Trophoblast cell (in vitro differentiated cells and primary cell): ENCODE results near the gene GGPS1.
A peak's percentile ranks its signal among the peaks of the same experiment; 100 is the strongest.

ENCODE experiments used
- DNase-seq, 2 donors: peaks; one replicate each; pipeline ENCODE4 v3.0.0-alpha.2; 2016
- H2AFZ ChIP-seq: 2 replicates; pipeline ENCODE4 v1.6.1; 2013; ENCODE audit warnings: low read length, moderate library complexity, mild to moderate bottlenecking; ENCODE audit not compliant: insufficient read depth, poor library complexity
- H2AK5ac ChIP-seq: 2 replicates; pipeline ENCODE4 v1.6.1; 2013; ENCODE audit warnings: mild to moderate bottlenecking, low read length
- H2BK120ac ChIP-seq: 2 replicates; pipeline ENCODE4 v1.6.1; 2013; ENCODE audit warnings: low read length, mild to moderate bottlenecking, moderate library complexity; ENCODE audit not compliant: insufficient read depth, poor library complexity
- H2BK12ac ChIP-seq: 2 replicates; pipeline ENCODE4 v1.6.1; 2013; ENCODE audit warnings: mild to moderate bottlenecking, low read length, moderate library complexity
- H2BK5ac ChIP-seq: 2 replicates; pipeline ENCODE4 v1.6.1; 2013; ENCODE audit warnings: low read length, low read depth, moderate library complexity, mild to moderate bottlenecking; ENCODE audit not compliant: poor library complexity
- H3K14ac ChIP-seq: 2 replicates; pipeline ENCODE4 v1.6.1; 2013; ENCODE audit warnings: mild to moderate bottlenecking, low read length
- H3K18ac ChIP-seq: 2 replicates; pipeline ENCODE4 v1.6.1; 2013; ENCODE audit warnings: mild to moderate bottlenecking, low read length
- H3K23ac ChIP-seq: 2 replicates; pipeline ENCODE4 v1.6.1; 2013; ENCODE audit warnings: low read length
- H3K27ac ChIP-seq: 2 replicates; pipeline ENCODE4 v1.5.1; 2013; ENCODE audit warnings: low read depth, mild to moderate bottlenecking, inconsistent platforms, low read length, moderate library complexity
- H3K27me3 ChIP-seq: 2 replicates; pipeline ENCODE4 v1.6.1; 2013; ENCODE audit warnings: inconsistent platforms, mild to moderate bottlenecking, low read length, moderate library complexity; ENCODE audit not compliant: insufficient read depth
- H3K36me3 ChIP-seq, 2 experiments: 1 replicate in 1 of 2; 2 replicates in 1 of 2; pipeline ENCODE4 v1.6.1; 2013; ENCODE audit warnings: low read length in 2 of 2, mild to moderate bottlenecking in 2 of 2, moderate library complexity in 1 of 2; ENCODE audit not compliant: insufficient read depth in 2 of 2, control insufficient read depth in 1 of 2
- H3K4ac ChIP-seq: 2 replicates; pipeline ENCODE4 v1.6.1; 2013; ENCODE audit warnings: low read depth, mild to moderate bottlenecking, low read length, moderate library complexity
- H3K4me1 ChIP-seq, 2 experiments: 1 replicate in 1 of 2; 2 replicates in 1 of 2; pipeline ENCODE4 v1.6.1; 2013; ENCODE audit warnings: low read length in 2 of 2, mild to moderate bottlenecking in 2 of 2, moderate library complexity in 1 of 2; ENCODE audit not compliant: insufficient read depth in 2 of 2, control insufficient read depth in 1 of 2
- H3K4me2 ChIP-seq: 2 replicates; pipeline ENCODE4 v1.6.1; 2013; ENCODE audit warnings: inconsistent platforms, mild to moderate bottlenecking, low read length, moderate library complexity
- H3K4me3 ChIP-seq: 2 replicates; pipeline ENCODE4 v1.5.1; 2013; ENCODE audit warnings: mild to moderate bottlenecking, low read depth, low read length, inconsistent platforms
- H3K79me1 ChIP-seq: one replicate; pipeline ENCODE4 v1.6.1; 2013; ENCODE audit warnings: low read length
- H3K79me2 ChIP-seq: 2 replicates; pipeline ENCODE4 v1.6.1; 2013; ENCODE audit warnings: low read length, mild to moderate bottlenecking; ENCODE audit not compliant: control insufficient read depth, insufficient read depth, poor library complexity
- H3K9ac ChIP-seq: 2 replicates; pipeline ENCODE4 v1.6.1; 2013; ENCODE audit warnings: mild to moderate bottlenecking, low read length
- H3K9me3 ChIP-seq: 2 replicates; pipeline ENCODE4 v1.6.1; 2013; ENCODE audit warnings: low read depth, mild to moderate bottlenecking, control low read depth, inconsistent platforms, low read length; ENCODE audit not compliant: insufficient read depth
- H4K12ac ChIP-seq: 2 replicates; pipeline ENCODE4 v1.6.1; 2013; ENCODE audit warnings: low read depth, mild to moderate bottlenecking, low read length, moderate library complexity
- H4K8ac ChIP-seq: 2 replicates; pipeline ENCODE4 v1.6.1; 2013; ENCODE audit warnings: low read depth, mild to moderate bottlenecking, low read length, moderate library complexity
- H4K91ac ChIP-seq: one replicate; pipeline ENCODE4 v1.6.1; 2013; ENCODE audit warnings: low read depth, mild to moderate bottlenecking, low read length, moderate library complexity
- WGBS: extraction: QIAGEN DNeasy Blood & Tissue Kit; methylation state at CpG from one replicate; pipeline ENCODE4 v1.1.7; 2013; ENCODE audit warnings: missing lambda C conversion rate; ENCODE audit not compliant: insufficient read length, insufficient coverage; ENCODE audit errors: extremely low coverage; 5-methylcytosine and 5-hydroxymethylcytosine counted together

Gene GGPS1

DNA sequence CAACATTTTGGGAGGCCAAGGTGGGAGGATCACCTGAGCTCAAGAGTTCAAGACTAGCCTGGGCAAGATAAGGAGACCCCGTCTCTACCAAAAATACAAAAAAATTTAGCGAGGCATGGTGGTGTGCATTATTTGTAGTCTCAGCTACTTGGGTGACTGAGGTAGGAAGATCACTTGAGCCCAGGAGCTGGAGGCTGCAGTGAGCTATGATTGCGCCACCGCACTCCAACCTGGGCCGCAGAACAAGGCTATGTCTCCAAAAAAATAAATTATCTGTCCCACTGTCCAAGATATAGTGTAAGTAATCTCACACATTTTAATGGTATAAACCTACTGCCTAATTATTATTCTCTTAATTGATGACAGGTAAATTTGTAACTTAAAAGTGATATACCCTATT, 13.2 kb upstream of the GGPS1 start:
- no peak overlapping the region for H2AFZ ChIP-seq
- H3K9me3 ChIP-seq: no peaks in the 10 kb centered on the region
- no peak overlapping the region for H2BK5ac ChIP-seq
- no peak overlapping the region for H3K14ac ChIP-seq
- peak overlapping the region; percentile 91 for H3K4ac ChIP-seq
- no peak for DNase-seq
- H3K18ac ChIP-seq: no peak overlapping the region
- no peak overlapping the region for H4K91ac ChIP-seq
- no peak overlapping the region for H3K23ac ChIP-seq
- H3K27me3 ChIP-seq: no peaks in the 10 kb centered on the region
- H4K12ac ChIP-seq: no peak overlapping the region
- peaks cover 20% of the 10 kb centered on the region for H3K79me2 ChIP-seq
- no peaks in the 10 kb centered on the region for H3K79me1 ChIP-seq
- no peak overlapping the region for H2BK120ac ChIP-seq
- no peak overlapping the region for H2AK5ac ChIP-seq
- no CpG with 5 or more reads among the region's 5 CpGs for WGBS
- H3K4me1 ChIP-seq: no peaks in the 10 kb centered on the region
- no peak overlapping the region for H3K4me2 ChIP-seq
- no peak overlapping the region for H2BK12ac ChIP-seq
- no peak overlapping the region for H3K9ac ChIP-seq
- H3K27ac ChIP-seq: no peak overlapping the region
- H3K36me3 ChIP-seq: peaks cover 8 to 16% of the 10 kb centered on the region in 2 experiments
- no peak overlapping the region for H3K4me3 ChIP-seq
- H4K8ac ChIP-seq: no peak overlapping the region

GRCh38 chr1:235315735-235316134, 12.6 kb upstream of the GGPS1 start:
- no CpG with 5 or more reads among the region's 4 CpGs for WGBS
- H2BK120ac ChIP-seq: no peak overlapping the region
- H3K18ac ChIP-seq: no peak overlapping the region

DNA sequence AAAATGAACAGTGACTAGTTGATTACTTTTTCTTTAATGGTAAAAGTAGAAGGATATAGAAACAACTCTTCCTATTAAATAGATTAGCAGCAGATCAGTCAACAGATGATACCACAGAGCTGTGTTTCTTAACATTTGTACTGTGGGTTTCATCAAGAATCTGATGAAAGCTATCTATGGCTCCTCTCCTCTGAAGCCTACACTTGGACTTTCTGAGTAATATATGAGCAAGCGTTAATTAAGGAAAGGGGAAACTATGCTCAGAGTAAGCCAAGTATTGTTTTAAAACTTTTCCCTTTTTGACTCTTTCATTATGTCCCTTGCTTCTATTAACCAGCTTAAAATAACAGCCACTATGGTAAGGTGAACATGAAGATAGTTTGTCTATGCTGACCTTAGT, 11.2 kb upstream of the GGPS1 start:
- Histone ChIP-seq H3K14ac (no peak overlapping the region), H2BK12ac (no peak overlapping the region), H3K23ac (no peak overlapping the region), H4K12ac (no peak overlapping the region), H3K9ac (no peak overlapping the region), H4K91ac (no peak overlapping the region), H3K36me3 (peaks cover 12 to 14% of the 10 kb centered on the region in 2 experiments), H3K4me2 (no peak overlapping the region), H2AFZ (no peak overlapping the region), H4K8ac (no peak overlapping the region), H3K4me1 (no peaks in the 10 kb centered on the region), H3K4me3 (no peak overlapping the region), H3K27ac (no peak overlapping the region), H2BK5ac (no peak overlapping the region), H3K27me3 (no peaks in the 10 kb centered on the region), H3K9me3 (no peaks in the 10 kb centered on the region), H3K79me2 (peaks cover 23% of the 10 kb centered on the region), H3K4ac (no peak overlapping the region), H3K18ac (no peak overlapping the region), H2BK120ac (no peak overlapping the region), H3K79me1 (no peaks in the 10 kb centered on the region), H2AK5ac (no peak overlapping the region)
- no peak for DNase-seq
- no CpG with 5 or more reads among the region's 1 CpG for WGBS

More at GRCh38 chr1:235315735-235316134, 12.6 kb upstream of the GGPS1 start:
- no peaks in the 10 kb centered on the region for H3K79me1 ChIP-seq
- peaks cover 23% of the 10 kb centered on the region for H3K79me2 ChIP-seq
- H3K4me1 ChIP-seq: no peaks in the 10 kb centered on the region
- no peak overlapping the region for H2AK5ac ChIP-seq
- DNase-seq: no peak
- H3K9ac ChIP-seq: no peak overlapping the region
- no peak overlapping the region for H4K91ac ChIP-seq
- no peak overlapping the region for H3K4me2 ChIP-seq
- H3K27ac ChIP-seq: no peak overlapping the region
- H3K27me3 ChIP-seq: no peaks in the 10 kb centered on the region
- H3K36me3 ChIP-seq: peaks cover 12 to 16% of the 10 kb centered on the region in 2 experiments
- no peak overlapping the region for H3K14ac ChIP-seq
- no peak overlapping the region for H3K23ac ChIP-seq
- no peak overlapping the region for H2BK5ac ChIP-seq
- H3K4me3 ChIP-seq: no peak overlapping the region
- no peak overlapping the region for H4K8ac ChIP-seq
- no peak overlapping the region for H4K12ac ChIP-seq
- H2BK12ac ChIP-seq: no peak overlapping the region
- no peak overlapping the region for H2AFZ ChIP-seq
- H3K9me3 ChIP-seq: no peaks in the 10 kb centered on the region
- H3K4ac ChIP-seq: no peak overlapping the region

- Histone ChIP-seq H3K9ac (no peak overlapping the region), H3K4me1 (no peaks in the 10 kb centered on the region), H3K4ac (peak overlapping the region; percentile 94), H2AFZ (no peak overlapping the region), H3K23ac (no peak overlapping the region), H3K27me3 (no peaks in the 10 kb centered on the region), H2BK120ac (no peak overlapping the region), H3K79me2 (peaks cover 24% of the 10 kb centered on the region), H4K8ac (no peak overlapping the region), H3K36me3 (peaks cover 11 to 12% of the 10 kb centered on the region in 2 experiments), H2BK5ac (no peak overlapping the region), H3K4me3 (no peak overlapping the region), H2BK12ac (no peak overlapping the region), H4K91ac (no peak overlapping the region), H3K79me1 (no peaks in the 10 kb centered on the region), H2AK5ac (no peak overlapping the region), H3K14ac (no peak overlapping the region), H3K27ac (no peak overlapping the region), H3K9me3 (no peaks in the 10 kb centered on the region), H3K18ac (no peak overlapping the region), H4K12ac (no peak overlapping the region), H3K4me2 (no peak overlapping the region)
- no CpG with 5 or more reads among the region's 2 CpGs for WGBS
- DNase-seq: no peak
Observed at GRCh38 chr1:235319255-235319654, 9.1 kb upstream of the GGPS1 start.
